ENCODE measurements around the gene ESRRG.

DNA sequence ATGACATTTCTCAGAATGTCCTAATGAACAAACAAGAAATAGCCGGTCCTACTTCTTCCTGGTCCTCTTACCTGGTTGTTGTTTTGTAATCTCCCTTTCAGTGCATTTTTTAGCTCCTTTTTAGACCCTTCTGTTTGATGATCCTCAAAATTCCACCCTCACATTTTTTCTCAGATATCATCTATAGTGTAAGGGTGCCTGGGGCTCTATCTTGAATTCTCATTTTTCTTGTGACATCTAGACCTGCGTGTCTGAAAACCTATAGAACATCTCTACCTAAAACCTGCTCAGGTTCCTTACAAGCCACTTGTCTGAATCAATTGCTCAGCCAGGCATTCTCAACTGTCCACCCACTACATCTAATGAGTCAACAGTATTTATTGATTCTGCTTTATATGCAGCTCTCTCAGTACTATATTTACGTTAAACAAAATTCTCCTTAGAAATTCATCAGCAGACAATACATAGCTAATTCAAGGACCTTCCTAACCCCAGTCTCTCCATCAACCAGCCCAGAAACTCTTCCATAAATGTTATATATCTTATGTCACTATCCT lies 263.5 kb downstream of the ESRRG start:
- TF ChIP-seq, protein P1, sequence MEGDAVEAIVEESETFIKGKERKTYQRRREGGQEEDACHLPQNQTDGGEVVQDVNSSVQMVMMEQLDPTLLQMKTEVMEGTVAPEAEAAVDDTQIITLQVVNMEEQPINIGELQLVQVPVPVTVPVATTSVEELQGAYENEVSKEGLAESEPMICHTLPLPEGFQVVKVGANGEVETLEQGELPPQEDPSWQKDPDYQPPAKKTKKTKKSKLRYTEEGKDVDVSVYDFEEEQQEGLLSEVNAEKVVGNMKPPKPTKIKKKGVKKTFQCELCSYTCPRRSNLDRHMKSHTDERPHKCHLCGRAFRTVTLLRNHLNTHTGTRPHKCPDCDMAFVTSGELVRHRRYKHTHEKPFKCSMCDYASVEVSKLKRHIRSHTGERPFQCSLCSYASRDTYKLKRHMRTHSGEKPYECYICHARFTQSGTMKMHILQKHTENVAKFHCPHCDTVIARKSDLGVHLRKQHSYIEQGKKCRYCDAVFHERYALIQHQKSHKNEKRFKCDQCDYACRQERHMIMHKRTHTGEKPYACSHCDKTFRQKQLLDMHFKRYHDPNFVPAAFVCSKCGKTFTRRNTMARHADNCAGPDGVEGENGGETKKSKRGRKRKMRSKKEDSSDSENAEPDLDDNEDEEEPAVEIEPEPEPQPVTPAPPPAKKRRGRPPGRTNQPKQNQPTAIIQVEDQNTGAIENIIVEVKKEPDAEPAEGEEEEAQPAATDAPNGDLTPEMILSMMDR (IDR thresholded peaks at IDR 0.05; ENCODE audit: insufficient read depth, low read length, poor library complexity, severe bottlenecking), result no peak
- no peak for TF ChIP-seq EZH2phosphoT487 (conservative IDR thresholded peaks at IDR 0.05; ENCODE audit: low read length)
